ENCODE results near the gene C9orf85. TPM values are rescaled to one million over a fixed set of nuclear protein-coding genes. Genes with fewer than 3 reads are reported as not detected.

Gene C9orf85
- total RNA-seq, 1 donor from 2014 or later: 15.6 TPM

DNA sequence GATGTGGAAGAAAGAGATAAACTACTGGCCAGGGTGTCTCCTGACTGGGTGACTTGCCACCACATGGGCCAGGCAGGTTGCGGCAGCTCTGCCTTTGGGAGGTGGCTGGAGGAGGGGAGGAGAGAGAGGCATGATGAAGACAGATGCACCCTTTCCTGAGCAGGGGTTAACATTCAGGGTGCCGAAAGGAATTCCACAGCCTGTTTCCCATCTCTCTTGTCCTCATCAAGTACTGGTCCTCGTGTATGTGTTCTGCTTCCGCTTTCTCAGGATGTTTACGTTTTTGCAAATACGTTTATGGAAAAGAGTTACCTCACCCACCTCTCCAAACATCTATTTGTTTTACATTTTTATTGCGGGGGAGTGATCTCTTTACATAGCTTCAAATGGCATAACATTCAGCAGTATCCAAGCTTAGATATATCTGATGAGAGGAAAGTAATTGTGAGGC, 73.4 kb downstream of the C9orf85 start:
- peaks cover 1% of the 10 kb centered on the region for H3K36me3 ChIP-seq (ENCODE audit: control insufficient read depth, insufficient read depth, low read length)
- no peaks in the 10 kb centered on the region for H3K27me3 ChIP-seq (ENCODE audit: control insufficient read depth, insufficient read depth, low read length)
- DNase-seq (ENCODE audit: low read depth): no peak
- no peak overlapping the region for H3K4me3 ChIP-seq (ENCODE audit: low read depth, low read length)
- TF ChIP-seq, protein P1, sequence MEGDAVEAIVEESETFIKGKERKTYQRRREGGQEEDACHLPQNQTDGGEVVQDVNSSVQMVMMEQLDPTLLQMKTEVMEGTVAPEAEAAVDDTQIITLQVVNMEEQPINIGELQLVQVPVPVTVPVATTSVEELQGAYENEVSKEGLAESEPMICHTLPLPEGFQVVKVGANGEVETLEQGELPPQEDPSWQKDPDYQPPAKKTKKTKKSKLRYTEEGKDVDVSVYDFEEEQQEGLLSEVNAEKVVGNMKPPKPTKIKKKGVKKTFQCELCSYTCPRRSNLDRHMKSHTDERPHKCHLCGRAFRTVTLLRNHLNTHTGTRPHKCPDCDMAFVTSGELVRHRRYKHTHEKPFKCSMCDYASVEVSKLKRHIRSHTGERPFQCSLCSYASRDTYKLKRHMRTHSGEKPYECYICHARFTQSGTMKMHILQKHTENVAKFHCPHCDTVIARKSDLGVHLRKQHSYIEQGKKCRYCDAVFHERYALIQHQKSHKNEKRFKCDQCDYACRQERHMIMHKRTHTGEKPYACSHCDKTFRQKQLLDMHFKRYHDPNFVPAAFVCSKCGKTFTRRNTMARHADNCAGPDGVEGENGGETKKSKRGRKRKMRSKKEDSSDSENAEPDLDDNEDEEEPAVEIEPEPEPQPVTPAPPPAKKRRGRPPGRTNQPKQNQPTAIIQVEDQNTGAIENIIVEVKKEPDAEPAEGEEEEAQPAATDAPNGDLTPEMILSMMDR (IDR thresholded peaks at IDR 0.05; ENCODE audit: insufficient read depth, low read length, poor library complexity, severe bottlenecking): no peak

DNA sequence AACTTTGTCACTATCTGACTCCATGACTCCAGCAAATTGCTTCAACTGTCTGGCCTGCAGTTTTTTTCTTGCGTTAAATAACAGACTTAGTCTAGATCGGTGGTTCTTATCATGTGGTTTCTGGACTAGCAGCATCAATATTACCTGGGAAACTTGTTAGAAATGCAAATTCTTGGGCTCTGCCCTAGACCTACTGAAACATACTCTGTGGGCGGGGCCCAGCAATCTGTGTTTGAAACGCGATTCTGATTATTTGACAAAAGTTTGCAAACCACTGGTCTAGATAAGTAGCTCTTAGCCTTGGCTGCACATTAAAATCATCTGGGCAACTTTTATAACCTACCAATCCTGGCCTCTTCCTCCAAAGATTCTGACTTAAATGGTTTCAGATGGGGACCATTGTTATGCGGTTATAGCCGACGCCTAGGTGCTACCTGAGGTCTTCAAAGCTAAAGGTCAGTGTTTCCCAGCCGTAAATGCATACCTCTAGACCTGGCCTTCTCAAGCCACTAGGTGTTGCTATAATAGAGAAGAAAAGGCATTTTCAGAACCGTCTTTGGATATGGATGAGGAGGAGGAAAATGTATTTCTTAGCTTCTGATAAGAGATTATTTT, 74.0 kb downstream of the C9orf85 start:
- Histone ChIP-seq H3K36me3 (ENCODE audit: control insufficient read depth, insufficient read depth, low read length) (peaks cover 1% of the 10 kb centered on the region), H3K27me3 (ENCODE audit: control insufficient read depth, insufficient read depth, low read length) (no peaks in the 10 kb centered on the region), H3K4me3 (ENCODE audit: low read depth, low read length) (no peak overlapping the region)
- no peak for DNase-seq (ENCODE audit: low read depth)
- TF ChIP-seq, protein P1 (IDR thresholded peaks at IDR 0.05; ENCODE audit: insufficient read depth, low read length, poor library complexity, severe bottlenecking): peak; percentile 19

DNA sequence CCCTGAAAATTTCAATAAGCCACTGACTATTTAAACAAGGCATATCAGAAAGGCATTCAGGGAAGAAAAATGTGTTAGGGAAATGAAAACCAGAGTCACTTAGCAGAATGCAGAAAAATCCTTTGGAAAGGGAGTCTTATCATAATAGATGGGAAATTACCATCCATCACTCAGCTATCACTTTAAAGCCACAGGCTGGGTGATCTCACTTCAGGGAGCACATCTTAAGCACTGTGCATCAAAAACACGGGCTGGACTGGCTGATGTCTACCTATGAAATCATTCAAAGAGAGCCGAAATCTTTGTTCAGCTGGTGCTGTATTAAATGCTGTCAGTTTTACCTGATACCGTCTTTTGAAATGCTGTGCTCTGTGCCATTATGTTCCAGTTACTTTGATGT, 75.5 kb downstream of the C9orf85 start:
- TF ChIP-seq, protein P1 (IDR thresholded peaks at IDR 0.05; ENCODE audit: insufficient read depth, low read length, poor library complexity, severe bottlenecking): no peak
- no peak for DNase-seq (ENCODE audit: low read depth)
- H3K36me3 ChIP-seq (ENCODE audit: control insufficient read depth, insufficient read depth, low read length): peaks cover 1% of the 10 kb centered on the region
- no peak overlapping the region for H3K4me3 ChIP-seq (ENCODE audit: low read depth, low read length)
- H3K27me3 ChIP-seq (ENCODE audit: control insufficient read depth, insufficient read depth, low read length): no peaks in the 10 kb centered on the region

DNA sequence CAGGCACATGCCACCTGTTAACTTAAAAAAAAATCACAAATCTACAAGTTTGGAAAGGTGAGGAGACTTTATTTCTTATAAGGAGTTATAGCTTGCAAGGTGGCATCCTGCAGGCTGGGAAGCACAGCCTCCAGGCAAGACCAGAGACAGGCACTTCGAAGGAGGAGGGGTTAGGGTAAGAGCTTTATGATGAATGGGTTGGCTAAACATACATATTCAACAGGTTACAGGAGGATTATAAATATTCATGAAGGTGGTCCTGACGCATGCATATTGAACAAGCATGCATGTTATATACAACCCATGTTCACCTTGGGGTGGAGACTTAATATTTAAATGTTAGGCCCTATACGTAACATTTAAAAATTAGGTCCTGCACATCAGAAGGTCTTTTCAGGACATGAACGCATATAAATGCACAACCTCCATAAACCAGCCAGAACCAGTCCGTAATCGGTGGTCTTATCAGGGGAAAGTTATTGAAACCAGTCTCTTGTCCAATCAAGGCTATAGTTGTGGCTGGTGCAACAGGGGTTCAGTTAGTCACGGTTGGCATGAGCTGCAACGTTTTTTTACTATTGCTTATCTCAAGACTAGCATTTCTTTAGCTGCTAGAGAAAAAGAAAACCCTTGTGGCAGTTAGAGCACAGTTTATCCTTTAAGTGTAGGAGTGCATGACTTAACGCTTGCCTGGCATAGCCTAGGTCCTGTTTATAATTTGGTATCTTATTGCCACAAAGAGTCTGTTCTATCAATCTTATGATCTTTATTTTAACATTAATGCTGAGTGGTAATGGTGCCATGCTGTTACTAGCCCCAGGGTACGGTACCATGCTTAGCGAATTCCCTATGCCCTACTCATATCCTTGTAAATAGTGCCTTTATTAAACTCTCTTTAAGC, 76.3 kb downstream of the C9orf85 start:
- TF ChIP-seq, protein P1 (IDR thresholded peaks at IDR 0.05; ENCODE audit: insufficient read depth, low read length, poor library complexity, severe bottlenecking): no peak
- peaks cover 1% of the 10 kb centered on the region for H3K36me3 ChIP-seq (ENCODE audit: control insufficient read depth, insufficient read depth, low read length)
- H3K27me3 ChIP-seq (ENCODE audit: control insufficient read depth, insufficient read depth, low read length): no peaks in the 10 kb centered on the region
- DNase-seq (ENCODE audit: low read depth): no peak
- H3K4me3 ChIP-seq (ENCODE audit: low read depth, low read length): no peak overlapping the region

DNA sequence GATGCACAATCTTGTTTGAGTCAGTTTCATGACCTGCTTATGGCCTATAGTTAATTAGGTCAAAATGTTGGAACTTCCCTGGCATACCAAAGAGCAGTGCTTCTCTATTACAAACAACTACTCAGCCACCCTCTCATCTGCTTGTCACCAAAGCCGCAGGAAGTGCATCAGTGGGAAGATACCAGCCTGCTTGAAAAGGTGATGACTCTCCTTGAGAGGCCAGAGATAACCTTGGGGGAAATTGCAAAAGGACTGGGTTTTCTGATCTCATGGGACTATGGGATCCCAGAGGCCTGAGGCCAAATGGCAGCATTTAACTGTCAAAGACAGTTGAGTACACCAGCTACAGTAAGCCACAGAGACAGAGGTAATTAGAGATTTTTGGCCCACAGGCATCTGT, 79.0 kb downstream of the C9orf85 start:
- H3K4me3 ChIP-seq (ENCODE audit: low read depth, low read length): no peak overlapping the region
- no peaks in the 10 kb centered on the region for H3K27me3 ChIP-seq (ENCODE audit: control insufficient read depth, insufficient read depth, low read length)
- DNase-seq (ENCODE audit: low read depth): no peak
- TF ChIP-seq, protein P1 (IDR thresholded peaks at IDR 0.05; ENCODE audit: insufficient read depth, low read length, poor library complexity, severe bottlenecking): no peak
- peaks cover 1% of the 10 kb centered on the region for H3K36me3 ChIP-seq (ENCODE audit: control insufficient read depth, insufficient read depth, low read length)

All from kidney epithelial cell (primary cell).